ENCODE results near the gene IGFBP6.

DNA sequence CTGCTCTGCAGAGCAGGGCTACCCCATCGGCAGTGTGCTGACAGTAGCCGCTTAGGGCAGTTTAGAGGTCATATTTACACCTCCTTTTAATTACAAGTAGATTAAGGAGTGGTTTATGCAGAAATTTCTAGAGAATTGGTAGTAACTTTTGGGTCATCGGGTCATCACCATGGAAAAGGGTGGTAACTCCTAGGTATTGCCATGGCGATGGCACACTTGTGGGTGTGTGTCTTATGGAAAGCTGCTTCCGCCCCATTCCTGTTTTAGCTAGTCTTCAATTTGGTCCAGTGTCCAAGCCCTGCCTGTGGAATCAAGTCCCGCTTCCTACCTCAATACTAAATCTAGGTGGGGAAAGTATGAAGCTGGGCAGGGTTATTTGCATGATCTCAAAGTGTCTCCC is 53.6 kb downstream of the IGFBP6 start:
- no peak for TF ChIP-seq POLR2A (IDR thresholded peaks at IDR 0.05)
- TF ChIP-seq, protein P1, sequence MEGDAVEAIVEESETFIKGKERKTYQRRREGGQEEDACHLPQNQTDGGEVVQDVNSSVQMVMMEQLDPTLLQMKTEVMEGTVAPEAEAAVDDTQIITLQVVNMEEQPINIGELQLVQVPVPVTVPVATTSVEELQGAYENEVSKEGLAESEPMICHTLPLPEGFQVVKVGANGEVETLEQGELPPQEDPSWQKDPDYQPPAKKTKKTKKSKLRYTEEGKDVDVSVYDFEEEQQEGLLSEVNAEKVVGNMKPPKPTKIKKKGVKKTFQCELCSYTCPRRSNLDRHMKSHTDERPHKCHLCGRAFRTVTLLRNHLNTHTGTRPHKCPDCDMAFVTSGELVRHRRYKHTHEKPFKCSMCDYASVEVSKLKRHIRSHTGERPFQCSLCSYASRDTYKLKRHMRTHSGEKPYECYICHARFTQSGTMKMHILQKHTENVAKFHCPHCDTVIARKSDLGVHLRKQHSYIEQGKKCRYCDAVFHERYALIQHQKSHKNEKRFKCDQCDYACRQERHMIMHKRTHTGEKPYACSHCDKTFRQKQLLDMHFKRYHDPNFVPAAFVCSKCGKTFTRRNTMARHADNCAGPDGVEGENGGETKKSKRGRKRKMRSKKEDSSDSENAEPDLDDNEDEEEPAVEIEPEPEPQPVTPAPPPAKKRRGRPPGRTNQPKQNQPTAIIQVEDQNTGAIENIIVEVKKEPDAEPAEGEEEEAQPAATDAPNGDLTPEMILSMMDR (IDR thresholded peaks at IDR 0.05), result no peak

All from adrenal gland (tissue), 5 donors.